NOMO-1 treated with DMSO at 0.1 percent for 48 hours (cell line): ENCODE results near the gene PROB1.
"Not testable (repeated sequence)": the region's sequence is repeated elsewhere in the genome, so short reads cannot be mapped to it uniquely, and the experiment has no call there.

Source experiments
- DNase-seq: peaks from one replicate; lab custom pipeline; 2025; ENCODE audit not compliant: unreplicated experiment; lab: John Stamatoyannopoulos, UW

PROB1 gene, protein sequence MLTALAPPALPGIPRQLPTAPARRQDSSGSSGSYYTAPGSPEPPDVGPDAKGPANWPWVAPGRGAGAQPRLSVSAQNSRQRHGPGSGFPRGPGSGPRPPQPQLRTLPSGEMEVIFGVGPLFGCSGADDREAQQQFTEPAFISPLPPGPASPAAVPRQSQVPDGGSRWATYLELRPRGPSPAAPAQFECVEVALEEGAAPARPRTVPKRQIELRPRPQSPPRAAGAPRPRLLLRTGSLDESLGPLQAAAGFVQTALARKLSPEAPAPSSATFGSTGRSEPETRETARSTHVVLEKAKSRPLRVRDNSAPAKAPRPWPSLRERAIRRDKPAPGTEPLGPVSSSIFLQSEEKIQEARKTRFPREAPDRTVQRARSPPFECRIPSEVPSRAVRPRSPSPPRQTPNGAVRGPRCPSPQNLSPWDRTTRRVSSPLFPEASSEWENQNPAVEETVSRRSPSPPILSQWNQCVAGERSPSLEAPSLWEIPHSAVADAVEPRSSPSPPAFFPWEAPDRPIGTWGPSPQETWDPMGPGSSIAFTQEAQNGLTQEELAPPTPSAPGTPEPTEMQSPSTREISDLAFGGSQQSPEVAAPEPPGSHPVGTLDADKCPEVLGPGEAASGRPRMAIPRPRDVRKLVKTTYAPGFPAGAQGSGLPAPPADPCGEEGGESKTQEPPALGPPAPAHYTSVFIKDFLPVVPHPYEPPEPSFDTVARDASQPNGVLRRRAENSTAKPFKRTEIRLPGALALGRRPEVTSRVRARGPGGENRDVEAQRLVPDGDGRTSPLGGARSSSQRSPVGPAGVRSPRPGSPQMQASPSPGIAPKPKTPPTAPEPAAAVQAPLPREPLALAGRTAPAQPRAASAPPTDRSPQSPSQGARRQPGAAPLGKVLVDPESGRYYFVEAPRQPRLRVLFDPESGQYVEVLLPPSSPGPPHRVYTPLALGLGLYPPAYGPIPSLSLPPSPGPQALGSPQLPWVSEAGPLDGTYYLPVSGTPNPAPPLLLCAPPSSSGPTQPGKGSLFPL

GRCh38 chr5:139394654-139395566 lies at the start of gene PROB1:
Gene PROB1 (minus strand): TSS chr5:139395104. CDS start chr5:139395081, 23 bp downstream.
- no peak for DNase-seq

DNA sequence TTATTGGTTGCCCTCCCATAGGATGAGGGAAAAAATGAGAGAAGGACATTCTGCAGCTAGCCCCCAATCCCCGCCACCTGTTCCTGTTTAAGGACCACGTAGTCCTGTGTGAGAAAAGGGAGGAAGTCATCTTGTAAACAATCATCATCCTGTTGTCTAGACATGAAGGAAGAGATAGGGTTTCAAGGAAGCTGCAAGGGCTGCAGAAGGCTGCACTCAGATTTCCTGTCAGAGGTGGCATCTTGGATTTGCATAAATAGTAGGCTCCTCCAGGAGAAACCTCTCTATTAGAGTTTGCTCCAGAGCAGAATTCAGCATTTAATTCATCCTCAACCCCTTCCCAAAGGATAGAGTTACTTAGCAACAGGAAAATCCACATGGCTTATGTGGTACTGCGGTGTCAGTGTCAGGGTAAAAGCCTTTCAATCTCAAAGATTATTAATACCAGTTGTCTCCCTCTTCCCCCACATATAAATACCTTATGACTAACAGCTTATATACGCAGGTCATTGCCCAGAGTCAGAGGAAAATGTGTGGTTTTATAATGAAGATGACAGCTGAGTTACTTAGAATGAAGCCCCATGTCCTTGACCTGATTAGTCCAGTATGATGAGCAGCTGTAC lies 49.0 kb upstream of the PROB1 start:
- no peak for DNase-seq

DNA sequence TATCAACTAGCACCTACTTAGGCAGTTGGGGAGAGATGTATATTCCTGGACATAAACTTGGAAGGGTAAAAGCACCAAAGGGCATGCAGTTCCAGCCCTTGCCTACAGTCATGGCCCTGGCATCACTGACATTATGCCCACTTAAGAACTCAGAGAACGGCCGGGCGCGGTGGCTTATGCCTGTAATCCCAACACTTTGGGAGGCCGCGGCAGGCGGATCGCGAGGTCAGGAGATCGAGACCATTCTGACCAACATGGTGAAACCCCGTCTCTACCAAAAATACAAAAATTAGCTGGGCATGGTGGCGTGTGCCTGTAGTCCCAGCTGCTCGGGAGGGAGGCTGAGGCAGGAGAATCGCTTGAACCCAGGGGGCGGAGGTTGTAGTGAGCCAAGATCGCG lies 45.5 kb upstream of the PROB1 start:
- not testable (repeated sequence) for DNase-seq

GRCh38 chr5:139439013-139439903 lies 44.4 kb upstream of the PROB1 start, which contains the start of gene DNAJC18:
Gene DNAJC18 (minus strand): TSS chr5:139439525. CDS start chr5:139439445, 80 bp downstream.
- DNase-seq = peak; percentile 85

DNA sequence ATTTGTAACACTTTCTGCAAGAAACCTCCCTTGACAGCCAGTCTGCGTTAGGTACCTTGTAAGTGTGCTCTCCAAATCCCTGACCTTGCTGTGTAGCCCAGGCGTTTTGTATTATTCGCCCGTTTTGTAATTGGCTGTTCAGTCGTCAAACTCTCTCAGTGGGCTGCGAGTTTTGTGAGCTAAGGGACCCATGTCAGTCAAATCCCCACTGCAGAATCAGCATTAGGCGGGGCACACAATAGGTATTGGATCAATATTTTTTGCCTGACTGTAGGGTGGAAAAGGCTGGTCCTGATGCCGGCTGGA lies 43.8 kb upstream of the PROB1 start:
- DNase-seq = no peak

DNA sequence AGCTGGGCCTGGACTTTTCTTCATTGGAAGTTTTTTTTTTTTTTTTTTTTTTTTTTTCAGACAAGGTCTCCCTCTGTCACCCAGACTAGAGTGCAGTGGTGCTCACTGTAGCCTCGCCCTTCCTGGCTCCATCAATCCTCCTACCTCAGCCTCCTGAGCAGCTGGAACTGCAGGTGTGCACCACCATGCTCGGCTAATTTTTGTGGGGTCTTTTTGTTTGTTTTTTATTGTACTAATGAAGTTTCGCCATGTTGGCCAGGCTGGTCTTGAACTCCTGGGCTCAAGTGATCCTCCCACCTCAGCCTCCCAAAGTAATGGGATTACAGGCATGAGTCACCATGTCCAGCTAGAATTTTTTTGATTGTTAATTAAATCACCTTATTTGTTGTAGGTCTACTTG lies 40.8 kb upstream of the PROB1 start:
- DNase-seq = no peak

DNA sequence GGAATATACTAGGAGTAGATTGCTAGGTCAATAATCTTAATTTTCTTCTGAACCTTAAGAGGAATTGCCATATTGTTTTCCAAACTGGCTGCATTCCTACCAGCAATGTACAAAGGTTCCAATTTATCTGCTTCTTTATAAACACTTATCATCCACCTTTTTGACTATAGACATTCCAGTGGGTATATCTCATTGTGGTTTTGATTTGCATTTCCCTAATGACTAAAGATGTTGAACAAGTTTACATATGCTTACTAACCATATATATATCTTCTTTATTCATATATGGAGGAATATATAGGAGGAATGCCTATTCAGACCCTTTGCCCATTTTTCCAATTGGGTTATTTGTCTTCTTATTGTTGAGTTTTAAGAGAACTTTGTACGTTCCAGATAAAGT lies 36.8 kb upstream of the PROB1 start:
- no peak for DNase-seq

GRCh38 chr5:139430015-139430414 lies 35.1 kb upstream of the PROB1 start:
- no peak for DNase-seq

DNA sequence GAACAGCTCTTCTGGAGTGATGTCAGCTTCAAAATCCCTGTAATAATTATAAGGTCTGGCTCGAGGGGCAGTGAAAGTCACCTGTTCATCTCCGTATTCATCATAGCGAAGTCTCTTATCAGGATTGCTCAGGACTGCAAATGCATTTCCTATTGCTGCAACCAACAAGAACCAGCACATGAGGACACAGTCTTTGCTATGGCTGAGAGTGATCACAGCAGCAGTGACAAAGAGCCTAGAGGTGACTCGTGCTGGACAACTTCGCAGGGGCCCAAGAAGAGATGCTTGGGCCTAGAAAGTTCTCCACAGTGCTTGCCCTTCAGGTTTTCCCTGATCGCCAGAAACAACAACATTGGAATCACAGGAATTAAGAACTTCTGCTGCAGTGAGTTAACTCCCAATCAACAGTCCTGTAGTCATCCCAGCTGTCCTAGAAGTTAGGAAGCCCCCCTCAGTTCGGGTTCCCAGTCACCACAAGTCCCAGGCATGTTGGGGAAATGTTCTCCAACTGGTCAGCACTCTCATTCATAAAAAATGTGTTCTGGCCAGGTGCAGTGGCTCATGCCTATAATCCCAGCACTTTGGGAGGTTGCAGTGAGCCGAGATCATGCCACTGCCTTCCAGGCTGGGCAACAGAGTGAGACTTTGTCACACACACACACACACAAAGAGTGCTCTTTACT lies 31.4 kb upstream of the PROB1 start:
- DNase-seq = no peak

DNA sequence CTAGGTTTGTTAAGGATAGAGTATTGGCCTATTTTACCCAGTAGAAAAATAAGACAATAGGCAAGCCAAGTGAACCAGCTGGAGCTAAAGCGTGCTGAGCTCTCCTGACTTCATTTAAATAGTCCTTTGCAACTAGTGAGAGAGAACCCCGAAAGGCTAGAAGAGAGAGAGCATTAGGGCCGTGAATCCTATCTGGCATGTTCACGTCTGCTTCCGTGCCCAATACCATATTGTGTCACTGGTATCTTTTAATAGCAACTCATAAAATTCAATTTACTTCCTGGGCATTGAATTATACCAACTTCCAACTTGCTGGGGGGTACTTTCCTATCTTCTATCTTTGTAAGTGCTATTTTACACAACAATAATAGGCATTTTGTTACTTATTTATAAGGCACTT lies 30.6 kb upstream of the PROB1 start:
- DNase-seq = no peak

- DNase-seq = peak; percentile 82
Observed at GRCh38 chr5:139422307-139422893, 27.5 kb upstream of the PROB1 start.

- no peak for DNase-seq
Observed at GRCh38 chr5:139419226-139420192, 24.6 kb upstream of the PROB1 start.

DNA sequence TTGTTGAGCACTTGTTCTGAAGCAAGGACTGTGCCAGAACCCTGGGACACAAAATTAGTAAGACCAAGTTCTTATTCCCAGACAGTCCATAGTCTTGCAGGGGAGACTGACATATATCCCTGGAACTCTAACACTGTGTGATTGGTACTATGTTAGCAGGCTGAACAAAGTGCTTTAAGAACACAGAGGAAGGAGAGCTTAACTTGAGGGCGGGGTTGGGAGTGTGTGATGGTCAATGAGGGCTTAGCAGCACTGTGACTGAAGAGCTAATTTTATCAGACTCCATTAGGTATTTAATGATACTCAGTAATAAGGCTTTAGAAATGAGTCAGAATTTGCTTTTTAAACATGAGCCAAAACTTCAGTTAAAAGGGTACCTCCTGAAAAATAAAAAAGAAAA lies 23.9 kb upstream of the PROB1 start:
- DNase-seq = no peak

DNA sequence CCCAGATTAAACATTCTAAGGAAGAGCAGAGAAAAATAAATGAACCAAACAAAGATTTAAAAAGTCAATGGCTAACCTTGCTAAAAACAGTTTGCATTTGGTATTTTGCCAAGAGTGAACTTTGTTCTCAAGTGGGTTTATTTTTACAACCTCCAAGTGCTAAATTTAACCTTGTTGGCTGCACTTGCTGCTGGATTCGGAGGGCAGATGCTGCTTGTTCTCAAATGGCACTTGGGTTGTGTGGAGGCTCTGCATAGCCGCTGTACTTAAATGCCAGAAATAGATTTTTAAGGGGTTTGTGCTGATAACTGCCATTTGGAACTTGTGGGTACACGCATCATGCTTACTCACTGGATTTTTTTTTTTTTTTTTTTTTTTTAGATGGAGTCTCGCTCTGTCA lies 22.3 kb upstream of the PROB1 start:
- DNase-seq = no peak

- DNase-seq = no peak
Observed at GRCh38 chr5:139416651-139417050, 21.7 kb upstream of the PROB1 start.

DNA sequence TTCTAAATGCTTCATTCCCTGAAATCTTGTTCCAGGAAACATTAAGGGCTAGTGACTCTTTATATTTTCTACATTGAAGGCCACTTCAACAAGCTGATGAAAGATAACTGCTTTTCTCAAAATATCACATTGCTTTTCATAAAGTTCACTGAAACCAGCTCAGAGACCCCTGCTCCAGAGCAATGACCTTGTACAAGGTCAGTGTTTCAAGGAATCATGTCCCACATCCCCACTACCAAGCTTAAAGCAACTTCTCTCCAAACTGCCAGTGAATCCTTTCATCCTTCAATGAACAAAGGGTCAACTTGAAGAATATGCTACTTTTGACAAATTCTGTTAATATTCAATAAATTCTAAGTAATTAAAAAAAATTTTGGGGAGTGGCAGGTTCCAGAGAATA lies 21.0 kb upstream of the PROB1 start:
- no peak for DNase-seq

GRCh38 chr5:139415221-139415861 lies 20.4 kb upstream of the PROB1 start:
- DNase-seq = no peak
